ENCODE results near the gene SNRNP25. TPM values are rescaled to one million over a fixed set of nuclear protein-coding genes. Genes with fewer than 3 reads are reported as not detected.
"Not testable (repeated sequence)": the region's sequence is repeated elsewhere in the genome, so short reads cannot be mapped to it uniquely, and the experiment has no call there.

The SNRNP25 gene
- polyA plus RNA-seq, 3 donors, result 43.0 to 46.0 (median 44.3) TPM

GRCh38 chr16:37511-37910, 16.1 kb upstream of the SNRNP25 start:
- DNase-seq, result no peak

DNA sequence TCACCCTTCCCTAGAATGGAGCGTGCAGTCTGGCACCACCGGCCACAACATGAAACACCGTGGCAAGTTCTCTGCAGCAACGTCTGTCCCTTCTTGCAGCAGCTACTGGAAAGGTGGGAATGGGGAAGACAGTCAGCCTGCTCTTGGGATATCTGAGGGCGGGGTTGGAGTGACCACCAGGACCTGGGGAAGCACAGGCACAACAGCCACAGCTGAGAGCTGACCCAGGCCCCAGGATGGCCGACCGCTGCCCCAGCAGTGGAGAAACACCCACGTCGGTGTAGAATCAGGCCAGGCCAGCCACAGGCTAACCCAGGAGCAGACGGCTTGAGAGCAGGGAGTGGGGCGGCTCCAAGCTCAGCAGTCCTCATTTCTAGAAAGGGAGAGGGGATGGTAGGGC, 15.4 kb upstream of the SNRNP25 start:
- not testable (repeated sequence) for DNase-seq

DNA sequence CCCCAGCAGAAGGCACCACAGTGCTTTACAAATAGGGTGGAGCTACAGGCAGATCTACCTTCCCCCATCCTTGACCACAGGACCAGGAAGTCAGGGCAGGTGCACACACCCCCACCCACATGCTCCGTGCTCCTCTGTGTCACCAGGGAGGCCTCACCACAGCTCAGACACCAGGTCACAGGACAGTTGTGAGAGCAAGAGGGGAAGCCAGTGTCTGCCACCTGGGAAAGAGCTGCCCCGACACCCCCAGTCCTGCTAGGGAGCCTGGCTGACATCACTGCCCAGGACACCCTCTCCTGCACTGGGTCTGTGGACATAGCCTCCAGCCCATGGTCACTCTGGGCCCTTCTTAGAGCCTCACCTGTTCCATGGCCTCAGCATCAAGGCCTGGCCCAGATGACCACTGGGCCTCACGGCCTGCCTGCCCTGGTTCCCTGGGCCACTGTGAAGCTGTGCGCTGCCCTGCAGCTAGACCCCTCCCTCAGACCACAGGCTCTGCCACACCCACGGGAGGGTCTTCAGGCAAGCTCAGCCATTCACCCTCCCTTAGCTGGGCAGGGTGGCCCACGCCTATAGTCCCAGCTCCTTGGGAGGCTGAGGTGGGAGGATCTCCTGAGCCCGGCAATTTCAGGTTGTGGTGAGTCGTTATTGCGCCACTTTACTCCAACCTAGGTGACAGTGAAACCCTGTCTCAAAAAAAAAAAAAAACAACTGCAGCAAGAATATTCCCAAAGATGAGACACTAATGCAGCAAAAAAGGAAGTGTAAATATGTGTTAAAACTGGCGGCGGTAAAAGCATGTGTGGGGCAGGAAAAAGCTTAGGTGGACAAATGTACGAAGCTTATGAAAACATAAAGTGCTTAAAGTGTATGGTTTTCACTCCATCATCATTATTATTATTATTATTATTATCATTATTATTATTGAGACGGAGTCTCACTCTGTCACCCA, 14.4 kb upstream of the SNRNP25 start:
- no peak for DNase-seq

- DNase-seq, result no peak
These were observed 12.1 kb upstream of the SNRNP25 start for GRCh38 chr16:41439-42068.

DNA sequence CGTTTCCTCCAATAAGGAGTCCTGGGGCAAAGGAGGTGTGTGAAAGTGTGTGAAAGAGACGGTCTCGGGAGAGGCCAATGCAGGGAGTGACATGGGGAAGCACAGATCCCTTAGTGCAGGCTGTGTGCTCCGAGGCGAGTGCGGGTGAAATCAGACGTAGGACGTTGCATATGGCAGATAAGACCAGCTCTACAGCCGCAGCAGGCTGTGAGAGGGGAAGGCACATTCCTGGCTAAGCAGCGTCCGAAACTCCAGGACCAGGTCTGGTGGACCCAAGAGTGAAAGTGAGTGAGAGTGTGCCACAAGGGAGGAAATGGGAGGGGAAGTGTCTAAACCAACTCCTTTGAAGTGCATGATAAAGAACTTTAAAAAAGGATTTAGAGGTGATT, 11.6 kb upstream of the SNRNP25 start:
- DNase-seq, result no peak

DNA sequence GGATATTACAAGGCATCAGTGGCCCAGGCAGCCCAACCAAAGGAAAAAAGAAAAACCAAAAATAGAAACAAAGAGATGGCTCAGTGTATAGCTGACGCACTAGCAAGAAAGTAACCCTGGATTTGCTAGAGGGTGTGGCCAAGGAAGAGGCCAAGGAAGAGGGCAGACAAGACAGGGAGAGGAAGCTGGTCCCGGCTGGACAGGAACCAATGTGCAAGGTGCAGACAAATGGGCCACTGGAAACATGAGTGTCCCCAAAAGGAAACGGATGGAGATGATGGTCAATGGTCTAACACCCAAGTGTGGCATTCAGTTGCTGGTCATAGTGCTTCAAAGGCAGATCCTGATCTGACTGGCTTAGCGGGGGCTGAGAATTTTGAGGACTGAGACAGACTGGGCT, 10.9 kb upstream of the SNRNP25 start:
- no peak for DNase-seq

GRCh38 chr16:43294-43693, 10.3 kb upstream of the SNRNP25 start:
- no peak for DNase-seq

DNA sequence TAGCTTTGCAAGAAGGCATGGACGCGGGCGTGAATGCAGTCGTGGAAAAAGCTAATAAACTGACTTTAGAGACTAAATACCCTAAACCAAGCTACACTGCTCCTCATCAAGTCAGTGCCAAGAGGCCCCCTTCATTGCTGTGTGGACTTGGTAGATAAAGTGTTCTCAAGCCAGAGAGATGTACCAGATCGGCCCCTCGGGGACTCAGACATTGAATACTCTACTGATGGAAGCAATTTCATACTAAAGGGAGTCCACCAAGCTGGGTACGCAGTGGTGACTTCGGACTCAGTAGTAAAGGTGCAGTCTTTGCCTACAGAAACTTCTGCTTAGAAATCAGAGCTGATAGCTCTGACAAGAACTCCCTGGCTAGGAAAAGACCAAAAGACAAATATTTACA, 9.0 kb upstream of the SNRNP25 start:
- DNase-seq, result no peak

- no peak for DNase-seq
These were observed 8.2 kb upstream of the SNRNP25 start for GRCh38 chr16:45454-45853.

- DNase-seq, result not testable (repeated sequence)
These were observed 7.1 kb upstream of the SNRNP25 start for GRCh38 chr16:46510-46909.

DNA sequence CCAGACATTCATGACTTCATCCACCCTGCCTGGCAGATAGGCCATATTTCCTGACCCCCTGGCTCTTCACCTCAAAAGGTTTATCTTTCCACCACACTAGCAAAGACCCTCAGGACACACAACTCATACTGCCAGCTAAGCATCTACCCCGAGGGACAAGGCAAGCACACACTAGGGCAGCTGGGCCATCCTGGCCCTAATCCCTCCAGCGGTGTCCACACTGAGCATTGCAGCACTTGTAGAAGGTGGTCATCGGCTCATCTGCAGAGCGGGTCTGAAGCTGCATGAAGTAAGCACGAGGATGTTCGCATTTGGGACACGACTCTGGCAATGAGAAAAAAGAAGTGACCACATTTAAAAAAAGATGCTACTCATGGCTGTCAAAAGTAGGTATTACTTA, 6.4 kb upstream of the SNRNP25 start:
- no peak for DNase-seq

- no peak for DNase-seq
These were observed 2.6 kb upstream of the SNRNP25 start for GRCh38 chr16:50769-51591.

DNA sequence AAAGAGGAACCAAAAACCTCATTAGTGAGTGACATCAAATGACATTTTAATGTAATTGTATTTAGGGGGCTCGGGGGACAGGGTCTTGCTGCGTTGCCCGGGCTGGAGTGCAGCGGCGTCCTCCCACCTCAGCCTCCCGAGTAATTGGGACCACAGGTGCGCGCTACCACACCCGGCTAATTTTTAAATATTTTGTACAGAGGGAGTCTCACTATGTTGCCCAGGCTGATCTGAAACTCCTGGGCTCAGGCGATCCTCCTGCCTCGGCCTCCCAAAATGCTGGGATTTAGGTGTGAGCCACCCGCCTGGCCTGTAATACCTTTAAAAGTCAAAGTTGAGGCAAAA, 581 bp downstream of the SNRNP25 start:
- no peak for DNase-seq

- no peak for DNase-seq
These were observed 2.0 kb downstream of the SNRNP25 start for GRCh38 chr16:55571-56136.

GRCh38 chr16:56231-56927, 2.8 kb downstream of the SNRNP25 start:
- no peak for DNase-seq

DNA sequence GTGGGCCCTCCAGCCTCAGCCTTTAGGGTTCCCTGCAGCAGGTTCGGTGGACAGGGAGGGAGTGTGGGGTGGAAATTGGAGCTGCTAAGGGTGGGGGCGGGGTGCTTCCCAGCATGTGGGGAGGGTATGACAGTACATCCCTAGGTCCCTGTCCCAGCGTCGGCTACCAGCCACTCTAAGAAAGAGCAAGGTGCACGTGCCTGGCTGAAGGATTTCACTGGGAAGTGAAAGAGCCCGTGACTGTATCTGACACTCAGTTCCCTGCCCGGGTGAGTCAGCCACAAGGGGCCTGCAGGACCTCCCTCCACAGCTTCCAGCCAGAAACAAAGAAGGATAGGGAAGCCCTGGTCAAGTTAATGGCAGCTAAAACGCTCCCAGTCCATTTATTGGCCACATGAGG, 4.1 kb downstream of the SNRNP25 start:
- DNase-seq, result no peak

DNA sequence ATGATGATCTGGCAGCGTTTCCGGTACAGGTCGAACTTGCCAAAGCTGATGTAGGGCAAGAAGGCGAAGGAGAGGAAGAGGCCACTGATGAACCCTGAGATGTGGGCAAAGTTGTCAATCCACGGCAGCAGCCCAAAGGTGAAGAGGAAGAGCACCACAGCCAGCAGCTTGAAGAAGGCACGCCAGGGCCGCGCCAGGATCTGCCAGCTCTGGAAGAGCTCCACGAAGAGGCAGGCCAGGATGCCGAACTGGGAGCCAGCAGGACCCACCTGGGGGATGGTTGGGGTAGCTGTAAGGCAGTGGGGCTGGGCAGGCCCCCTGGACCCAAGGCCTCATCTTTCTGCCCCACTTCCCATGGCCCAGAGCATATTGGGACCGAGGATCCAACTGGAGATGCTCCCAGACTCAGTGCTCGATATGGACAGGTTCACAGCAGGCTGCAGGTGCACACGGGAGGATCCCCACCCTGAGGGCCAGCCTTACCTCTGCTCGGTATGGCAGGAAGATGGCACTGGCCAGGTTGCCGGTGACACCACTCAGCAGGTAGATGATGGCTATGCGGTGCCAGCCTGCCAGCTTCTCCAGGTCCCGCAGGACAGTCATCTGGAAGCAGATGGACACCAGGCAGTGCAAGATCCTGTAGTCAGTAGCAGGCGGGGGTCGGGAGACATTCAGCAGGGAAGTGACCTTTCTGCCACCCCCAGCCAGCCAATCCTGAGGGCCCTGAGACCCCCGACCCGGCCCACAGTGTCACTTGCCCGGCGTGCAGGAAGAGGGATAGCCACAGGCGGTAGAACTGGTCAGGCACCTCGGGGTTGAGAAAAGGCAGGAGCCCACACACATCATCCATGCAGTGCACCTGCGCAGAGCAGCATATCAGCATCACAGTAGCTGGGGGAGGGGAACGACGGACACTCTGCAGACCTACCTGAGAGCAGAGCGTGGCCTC, 5.1 kb downstream of the SNRNP25 start:
- DNase-seq, result no peak

- DNase-seq, result no peak
These were observed 5.9 kb downstream of the SNRNP25 start for GRCh38 chr16:59440-60059.

DNA sequence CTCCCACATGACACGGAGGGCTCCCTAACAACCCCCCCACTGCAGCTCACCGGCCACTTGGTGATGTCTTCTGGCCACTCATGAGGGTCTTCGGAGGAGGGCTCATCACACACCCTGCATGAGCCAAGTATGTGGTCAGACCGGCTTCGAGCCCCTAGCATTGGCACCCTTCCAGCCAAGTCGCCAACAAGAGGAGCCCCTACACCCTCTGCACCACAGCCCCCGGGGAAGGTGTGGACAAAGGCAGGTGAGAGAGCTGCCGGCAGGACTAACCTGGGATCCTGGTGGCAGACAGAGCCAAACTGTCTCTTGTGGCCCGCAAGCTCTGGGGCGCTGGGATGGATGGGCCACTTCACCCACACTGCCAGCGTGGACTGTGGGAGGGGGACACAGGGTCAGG, 6.5 kb downstream of the SNRNP25 start:
- no peak for DNase-seq

Data from renal pelvis (tissue), 4 donors.